Occipital lobe (tissue), 2 donors: ENCODE measurements around the gene LNPEP. TPM values are rescaled to one million over a fixed set of nuclear protein-coding genes. Genes with fewer than 3 reads are reported as not detected.

Experiments used
- small RNA-seq: library from RNA; depleted of rRNA; stranded (forward); fragments of <200 nt; gene quantifications from one replicate; pipeline ENCODE3, GENCODE V24; 2014
- total RNA-seq: library from RNA; depleted of rRNA; stranded (reverse); fragments of >200 nt; gene quantifications from one replicate; pipeline ENCODE4 v1.2.3, GENCODE V29; 2014

LNPEP gene
- total RNA-seq, 1 donor from 2014 or later: 70.7 TPM

Small RNA genes within 50 kb of the gene (small RNA-seq; reads per million reads assigned to genes)
- gene RF00019: not detected

Other genes with a start within 250 kb of the LNPEP start
- 13.1 TPM for gene ERAP1, start 128.1 kb upstream of the LNPEP start, total RNA-seq
- gene ERAP2, start 59.6 kb upstream of the LNPEP start, total RNA-seq: 10.9 TPM
- 8.3 TPM for gene LIX1, start 206.5 kb downstream of the LNPEP start, total RNA-seq
- gene RIOK2, start 247.2 kb downstream of the LNPEP start, total RNA-seq: 25.7 TPM